ENCODE measurements around the gene NRXN3.
"Not testable (repeated sequence)": the region's sequence is repeated elsewhere in the genome, so short reads cannot be mapped to it uniquely, and the experiment has no call there.

Gene NRXN3

GRCh38 chr14:78417532-78417931, 247.4 kb downstream of the NRXN3 start:
- DNase-seq: no peak

GRCh38 chr14:78424311-78424710, 254.1 kb downstream of the NRXN3 start:
- DNase-seq: no peak

- no peak for DNase-seq
Measured at GRCh38 chr14:78425330-78425729, 255.2 kb downstream of the NRXN3 start.

GRCh38 chr14:78425782-78426181, 255.6 kb downstream of the NRXN3 start:
- DNase-seq: no peak

GRCh38 chr14:78432046-78432445, 261.9 kb downstream of the NRXN3 start:
- no peak for DNase-seq

- not testable (repeated sequence) for DNase-seq
Measured at GRCh38 chr14:78437448-78437847, 267.3 kb downstream of the NRXN3 start.

- DNase-seq: no peak
Measured at GRCh38 chr14:78440356-78440894, 270.3 kb downstream of the NRXN3 start.

- no peak for DNase-seq
Measured at GRCh38 chr14:78443834-78444233, 273.7 kb downstream of the NRXN3 start.

- no peak for DNase-seq
Measured at GRCh38 chr14:78445275-78445674, 275.1 kb downstream of the NRXN3 start.

GRCh38 chr14:78446807-78447206, 276.6 kb downstream of the NRXN3 start:
- DNase-seq: peak; percentile 4

- peak; percentile 24 for DNase-seq
Measured at GRCh38 chr14:78448164-78449094, 278.3 kb downstream of the NRXN3 start.

GRCh38 chr14:78450669-78451318, 280.6 kb downstream of the NRXN3 start:
- no peak for DNase-seq

GRCh38 chr14:78451319-78451695, 281.1 kb downstream of the NRXN3 start:
- DNase-seq: no peak

- no peak for DNase-seq
Measured at GRCh38 chr14:78455896-78456435, 285.8 kb downstream of the NRXN3 start.

GRCh38 chr14:78469947-78470346, 299.8 kb downstream of the NRXN3 start:
- DNase-seq: no peak

- no peak for DNase-seq
Measured at GRCh38 chr14:78479127-78479780, 309.1 kb downstream of the NRXN3 start.

- DNase-seq: no peak
Measured at GRCh38 chr14:78484028-78484427, 313.9 kb downstream of the NRXN3 start.

- no peak for DNase-seq
Measured at GRCh38 chr14:78486081-78486480, 315.9 kb downstream of the NRXN3 start.

GRCh38 chr14:78486621-78487020, 316.4 kb downstream of the NRXN3 start:
- no peak for DNase-seq

- not testable (repeated sequence) for DNase-seq
Measured at GRCh38 chr14:78487573-78487972, 317.4 kb downstream of the NRXN3 start.

- DNase-seq: no peak
Measured at GRCh38 chr14:78488938-78489337, 318.8 kb downstream of the NRXN3 start.

- no peak for DNase-seq
Measured at GRCh38 chr14:78491048-78491447, 320.9 kb downstream of the NRXN3 start.

- DNase-seq: no peak
Measured at GRCh38 chr14:78498062-78498595, 328.0 kb downstream of the NRXN3 start.

All from fibroblast of skin of right biceps (primary cell).